HG02943 (cell line): ENCODE measurements around the gene BIRC2.
"Not testable (repeated sequence)": the region's sequence is repeated elsewhere in the genome, so short reads cannot be mapped to it uniquely, and the experiment has no call there.

Experiments
- ATAC-seq: cut with Tn5 transposase; IDR thresholded peaks from one replicate; pipeline ENCODE4 v1.9.1; 2021; ENCODE audit warnings: mild to moderate bottlenecking, low read depth, moderate library complexity; ENCODE audit not compliant: unreplicated experiment

Gene BIRC2

GRCh38 chr11:102320679-102321078 lies 26.3 kb upstream of the BIRC2 start:
- ATAC-seq: no peak

GRCh38 chr11:102322560-102322959 lies 24.5 kb upstream of the BIRC2 start:
- no peak for ATAC-seq

- no peak for ATAC-seq
These were observed 23.3 kb upstream of the BIRC2 start for GRCh38 chr11:102323542-102324251.

- no peak for ATAC-seq
These were observed 21.9 kb upstream of the BIRC2 start for GRCh38 chr11:102325088-102325487.

- ATAC-seq: no peak
These were observed 18.3 kb upstream of the BIRC2 start for GRCh38 chr11:102328748-102329147.

- ATAC-seq: no peak
These were observed 16.8 kb upstream of the BIRC2 start for GRCh38 chr11:102330231-102330630.

GRCh38 chr11:102331341-102331740 lies 15.7 kb upstream of the BIRC2 start:
- no peak for ATAC-seq

- ATAC-seq: no peak
These were observed 14.4 kb upstream of the BIRC2 start for GRCh38 chr11:102332611-102332994.

GRCh38 chr11:102338479-102339010 lies 8.5 kb upstream of the BIRC2 start:
- no peak for ATAC-seq

- ATAC-seq: not testable (repeated sequence)
These were observed 5.7 kb upstream of the BIRC2 start for GRCh38 chr11:102341311-102341710.

- no peak for ATAC-seq
These were observed 5.1 kb upstream of the BIRC2 start for GRCh38 chr11:102341844-102342318.

- ATAC-seq: no peak
These were observed 3.2 kb upstream of the BIRC2 start for GRCh38 chr11:102343809-102344208.

GRCh38 chr11:102345904-102346303 lies 1.1 kb upstream of the BIRC2 start:
- ATAC-seq: no peak

- no peak for ATAC-seq
These were observed 612 bp upstream of the BIRC2 start for GRCh38 chr11:102346456-102346747.

- ATAC-seq: peak; percentile 25
These were observed 702 bp downstream of the BIRC2 start for GRCh38 chr11:102347462-102348370.

GRCh38 chr11:102357116-102357515 lies 10.1 kb downstream of the BIRC2 start:
- no peak for ATAC-seq

GRCh38 chr11:102359372-102359771 lies 12.4 kb downstream of the BIRC2 start:
- no peak for ATAC-seq

- no peak for ATAC-seq
These were observed 13.7 kb downstream of the BIRC2 start for GRCh38 chr11:102360681-102361080.

GRCh38 chr11:102361086-102362031 lies 14.3 kb downstream of the BIRC2 start:
- peak; percentile 90 for ATAC-seq

GRCh38 chr11:102364991-102365390 lies 18.0 kb downstream of the BIRC2 start:
- no peak for ATAC-seq
